ENCODE results near the gene THOC5. TPM values are rescaled to one million over a fixed set of nuclear protein-coding genes. Genes with fewer than 3 reads are reported as not detected.

THOC5 gene
- total and polyA plus RNA-seq, 2 of the 4 experiments (the other 2 are of a cell fraction), result 68.4 to 73.7 TPM

GRCh38 chr22:29519996-29520395, 33.6 kb downstream of the THOC5 start:
- H2BK15ac ChIP-seq (ENCODE audit: low read depth, low read length), result no peak overlapping the region
- H4K91ac ChIP-seq (ENCODE audit: insufficient read depth, low read depth, low read length), result no peak overlapping the region
- H3K9me1 ChIP-seq (ENCODE audit: insufficient read depth, low read length), result peaks cover 8% of the 10 kb centered on the region; the same call in 1 of the 2 replicates
- H2AFZ ChIP-seq (replicated peaks; ENCODE audit: low read length, poor library complexity), result no peak overlapping the region
- ATAC-seq (ENCODE audit: low read depth), result no peak
- no peak overlapping the region for H3K56ac ChIP-seq (ENCODE audit: extremely low read depth, insufficient read depth, low read length)
- peaks cover 71% of the 10 kb centered on the region for H3K36me3 ChIP-seq (ENCODE audit: control insufficient read depth, insufficient read depth, low read length)
- peaks cover 5 to 10% of the 10 kb centered on the region in 2 experiments; a peak in 2 of 4 replicates for H3K79me1 ChIP-seq (ENCODE audit: low read depth in 1 of 2, low read length in 2 of 2)
- 0 out of 2 replicates have a peak, but pooled peaks cover 3% of the 10 kb centered on the region for H4K20me1 ChIP-seq (ENCODE audit: insufficient read depth, low read length)
- no peaks in the 10 kb centered on the region for H3K9me3 ChIP-seq (ENCODE audit: control insufficient read depth, insufficient read depth, low read length)
- no peak overlapping the region for H2BK120ac ChIP-seq (ENCODE audit: low read depth, low read length)
- in situ Hi-C loops (cut with MboI; ENCODE audit: low sequenced_read_pairs), result no loop called here
- ChIA-PET POLR2A (ENCODE audit: unreplicated experiment) (no interaction called here), CTCF (no interaction called here)
- H2BK5ac ChIP-seq (ENCODE audit: low read depth, low read length, poor library complexity, severe bottlenecking), result no peak overlapping the region
- H3K27ac ChIP-seq (ENCODE audit: insufficient read depth, low read length), result no peak overlapping the region
- no peaks in the 10 kb centered on the region for H3K27me3 ChIP-seq (ENCODE audit: control insufficient read depth, insufficient read depth, low read length)
- H4K8ac ChIP-seq (ENCODE audit: low read depth in 2 of 2, low read length in 2 of 2), result no peak overlapping the region
- DNase-seq, result no peak
- H2AK9ac ChIP-seq (replicated peaks; ENCODE audit: low read depth, low read length, poor library complexity), result no peak overlapping the region
- TF ChIP-seq BHLHE40 (IDR thresholded peaks at IDR 0.05; ENCODE audit: low read depth, low read length), result no peak
- TF ChIP-seq SMC3 (IDR thresholded peaks at IDR 0.05; ENCODE audit: low read depth, low read length), result no peak
- no peak for TF ChIP-seq MXI1 (IDR thresholded peaks at IDR 0.05; ENCODE audit: borderline replicate concordance, low read depth, low read length)
- TF ChIP-seq RCOR1 (IDR thresholded peaks at IDR 0.05; ENCODE audit: insufficient replicate concordance, low read length), result no peak
- TF ChIP-seq, protein P1, sequence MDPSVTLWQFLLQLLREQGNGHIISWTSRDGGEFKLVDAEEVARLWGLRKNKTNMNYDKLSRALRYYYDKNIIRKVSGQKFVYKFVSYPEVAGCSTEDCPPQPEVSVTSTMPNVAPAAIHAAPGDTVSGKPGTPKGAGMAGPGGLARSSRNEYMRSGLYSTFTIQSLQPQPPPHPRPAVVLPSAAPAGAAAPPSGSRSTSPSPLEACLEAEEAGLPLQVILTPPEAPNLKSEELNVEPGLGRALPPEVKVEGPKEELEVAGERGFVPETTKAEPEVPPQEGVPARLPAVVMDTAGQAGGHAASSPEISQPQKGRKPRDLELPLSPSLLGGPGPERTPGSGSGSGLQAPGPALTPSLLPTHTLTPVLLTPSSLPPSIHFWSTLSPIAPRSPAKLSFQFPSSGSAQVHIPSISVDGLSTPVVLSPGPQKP (IDR thresholded peaks at IDR 0.05; ENCODE audit: borderline replicate concordance, low read depth, low read length), result no peak
- TF ChIP-seq, protein P2, sequence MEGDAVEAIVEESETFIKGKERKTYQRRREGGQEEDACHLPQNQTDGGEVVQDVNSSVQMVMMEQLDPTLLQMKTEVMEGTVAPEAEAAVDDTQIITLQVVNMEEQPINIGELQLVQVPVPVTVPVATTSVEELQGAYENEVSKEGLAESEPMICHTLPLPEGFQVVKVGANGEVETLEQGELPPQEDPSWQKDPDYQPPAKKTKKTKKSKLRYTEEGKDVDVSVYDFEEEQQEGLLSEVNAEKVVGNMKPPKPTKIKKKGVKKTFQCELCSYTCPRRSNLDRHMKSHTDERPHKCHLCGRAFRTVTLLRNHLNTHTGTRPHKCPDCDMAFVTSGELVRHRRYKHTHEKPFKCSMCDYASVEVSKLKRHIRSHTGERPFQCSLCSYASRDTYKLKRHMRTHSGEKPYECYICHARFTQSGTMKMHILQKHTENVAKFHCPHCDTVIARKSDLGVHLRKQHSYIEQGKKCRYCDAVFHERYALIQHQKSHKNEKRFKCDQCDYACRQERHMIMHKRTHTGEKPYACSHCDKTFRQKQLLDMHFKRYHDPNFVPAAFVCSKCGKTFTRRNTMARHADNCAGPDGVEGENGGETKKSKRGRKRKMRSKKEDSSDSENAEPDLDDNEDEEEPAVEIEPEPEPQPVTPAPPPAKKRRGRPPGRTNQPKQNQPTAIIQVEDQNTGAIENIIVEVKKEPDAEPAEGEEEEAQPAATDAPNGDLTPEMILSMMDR (conservative IDR thresholded peaks at IDR 0.05; ENCODE audit: low read depth, low read length), result no peak
- no peak for TF ChIP-seq MAFK (IDR thresholded peaks at IDR 0.05; ENCODE audit: low read depth, low read length)
- TF ChIP-seq MAZ (IDR thresholded peaks at IDR 0.05; ENCODE audit: borderline replicate concordance, low read depth, low read length), result no peak
- H3K4me1 ChIP-seq (ENCODE audit: control insufficient read depth, insufficient read depth, low read length), result 0 out of 2 replicates have a peak, but pooled peaks cover 4% of the 10 kb centered on the region
- H3K4me2 ChIP-seq (ENCODE audit: low read depth, low read length), result no peak overlapping the region
- H3K4me3 ChIP-seq (ENCODE audit: insufficient read depth, low read depth, low read length), result no peak overlapping the region
- no peak overlapping the region for H3K14ac ChIP-seq (replicated peaks; ENCODE audit: low read depth, low read length)
- H2AK5ac ChIP-seq (ENCODE audit: low read depth, low read length), result no peak overlapping the region
- H3K4ac ChIP-seq (ENCODE audit: low read depth, low read length), result no peak overlapping the region
- H3K9ac ChIP-seq (ENCODE audit: low read depth, low read length), result no peak overlapping the region
- H3K18ac ChIP-seq (ENCODE audit: low read depth, low read length), result no peak overlapping the region
- H3K23ac ChIP-seq (ENCODE audit: low read depth, low read length), result no peak overlapping the region
- BruUV-seq (replicated peaks), result no TSS peak
- no peak overlapping the region for H2BK20ac ChIP-seq (ENCODE audit: low read depth, low read length)
- no CpG with 5 or more reads among the region's 1 CpG for WGBS, 2 experiments (ENCODE audit: extremely low coverage in 2 of 2, insufficient read length in 1 of 2)
- H4K5ac ChIP-seq (ENCODE audit: low read depth, low read length), result no peak overlapping the region
- dilution Hi-C loops (cut with HindIII; ENCODE audit: low sequenced_read_pairs, unreplicated experiment), result no loop called here
- intact Hi-C loops (cut with micrococcal nuclease), result no loop called here
